Measurements from ENCODE around the gene CMTM3.

DNA sequence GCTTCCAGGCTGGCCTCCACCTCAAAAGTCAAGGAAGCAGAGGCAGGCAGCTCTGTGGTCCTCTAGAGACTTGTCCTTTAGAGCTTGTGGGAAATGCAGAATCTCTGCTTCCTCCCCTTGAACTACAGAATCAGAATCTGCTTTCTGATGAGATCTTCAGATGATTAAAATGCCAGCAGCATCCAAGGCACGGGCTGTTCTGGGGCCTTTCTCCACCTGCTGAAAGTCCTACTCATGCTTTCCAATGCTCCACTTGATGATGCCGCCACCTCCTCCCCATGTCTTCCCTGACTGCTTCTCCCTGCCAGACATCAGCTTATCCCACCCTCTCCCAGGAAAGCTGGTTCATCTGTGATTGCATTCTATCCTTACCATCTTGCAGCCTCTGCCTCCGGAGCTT lies 33.3 kb downstream of the CMTM3 start:
- TF ChIP-seq, protein P1, sequence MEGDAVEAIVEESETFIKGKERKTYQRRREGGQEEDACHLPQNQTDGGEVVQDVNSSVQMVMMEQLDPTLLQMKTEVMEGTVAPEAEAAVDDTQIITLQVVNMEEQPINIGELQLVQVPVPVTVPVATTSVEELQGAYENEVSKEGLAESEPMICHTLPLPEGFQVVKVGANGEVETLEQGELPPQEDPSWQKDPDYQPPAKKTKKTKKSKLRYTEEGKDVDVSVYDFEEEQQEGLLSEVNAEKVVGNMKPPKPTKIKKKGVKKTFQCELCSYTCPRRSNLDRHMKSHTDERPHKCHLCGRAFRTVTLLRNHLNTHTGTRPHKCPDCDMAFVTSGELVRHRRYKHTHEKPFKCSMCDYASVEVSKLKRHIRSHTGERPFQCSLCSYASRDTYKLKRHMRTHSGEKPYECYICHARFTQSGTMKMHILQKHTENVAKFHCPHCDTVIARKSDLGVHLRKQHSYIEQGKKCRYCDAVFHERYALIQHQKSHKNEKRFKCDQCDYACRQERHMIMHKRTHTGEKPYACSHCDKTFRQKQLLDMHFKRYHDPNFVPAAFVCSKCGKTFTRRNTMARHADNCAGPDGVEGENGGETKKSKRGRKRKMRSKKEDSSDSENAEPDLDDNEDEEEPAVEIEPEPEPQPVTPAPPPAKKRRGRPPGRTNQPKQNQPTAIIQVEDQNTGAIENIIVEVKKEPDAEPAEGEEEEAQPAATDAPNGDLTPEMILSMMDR (IDR thresholded peaks at IDR 0.05): no peak
- TF ChIP-seq POLR2A (IDR thresholded peaks at IDR 0.05): no peak
- TF ChIP-seq EP300 (IDR thresholded peaks at IDR 0.05): no peak
- no peak for TF ChIP-seq POLR2AphosphoS5 (IDR thresholded peaks at IDR 0.05)
